H9 (cell line): ENCODE data around the gene PIK3C2B. TPM values are rescaled to one million over a fixed set of nuclear protein-coding genes. Genes with fewer than 3 reads are reported as not detected.

Source experiments
- DNase-seq: peaks from one replicate; pipeline ENCODE4 v3.0.0-alpha.2; 2017
- H2AFZ ChIP-seq: one replicate; pipeline ENCODE4 v1.6.1; 2013; ENCODE audit warnings: mild to moderate bottlenecking, low read length, control low read depth, moderate library complexity
- H2AK5ac ChIP-seq: 2 replicates; pipeline ENCODE4 v1.6.1; 2013; ENCODE audit warnings: low read length, control low read depth, mixed read lengths; ENCODE audit not compliant: insufficient read length
- H2BK120ac ChIP-seq: one replicate; pipeline ENCODE4 v1.6.1; 2013; ENCODE audit warnings: low read depth, mild to moderate bottlenecking, low read length, control low read depth, inconsistent platforms; ENCODE audit not compliant: poor library complexity, severe bottlenecking
- H2BK12ac ChIP-seq: 2 replicates; pipeline ENCODE4 v1.6.1; 2013; ENCODE audit warnings: low read length, control low read depth, mixed read lengths, low read depth; ENCODE audit not compliant: insufficient read length
- H2BK15ac ChIP-seq: 2 replicates; pipeline ENCODE4 v1.6.1; 2013; ENCODE audit warnings: low read depth, low read length, control low read depth
- H2BK20ac ChIP-seq: one replicate; pipeline ENCODE4 v1.6.1; 2013; ENCODE audit warnings: low read depth, mild to moderate bottlenecking, low read length, control low read depth, inconsistent platforms; ENCODE audit not compliant: poor library complexity, severe bottlenecking
- H2BK5ac ChIP-seq: 2 replicates; pipeline ENCODE4 v1.6.1; 2013; ENCODE audit warnings: low read length, control low read depth, mixed read lengths; ENCODE audit not compliant: insufficient read length
- H3K14ac ChIP-seq: 2 replicates; pipeline ENCODE4 v1.6.1; 2013; ENCODE audit warnings: low read length, control low read depth; ENCODE audit not compliant: insufficient read depth
- H3K18ac ChIP-seq: 2 replicates; pipeline ENCODE4 v1.6.1; 2013; ENCODE audit warnings: low read depth, mild to moderate bottlenecking, mixed read lengths, low read length, control low read depth; ENCODE audit not compliant: insufficient read length
- H3K23ac ChIP-seq: 2 replicates; pipeline ENCODE4 v1.6.1; 2013; ENCODE audit warnings: low read length, control low read depth, mixed read lengths, low read depth; ENCODE audit not compliant: insufficient read length
- H3K23me2 ChIP-seq: 2 replicates; pipeline ENCODE4 v1.6.1; 2013; ENCODE audit warnings: low read depth, mild to moderate bottlenecking, mixed read lengths, low read length, control low read depth; ENCODE audit not compliant: insufficient read length, poor library complexity, severe bottlenecking
- H3K27ac ChIP-seq: 2 replicates; pipeline ENCODE4 v1.5.1; 2013; ENCODE audit warnings: low read length, control low read depth, mixed read lengths, low read depth; ENCODE audit not compliant: insufficient read length
- H3K27me3 ChIP-seq: 2 replicates; pipeline ENCODE4 v1.6.1; 2013; ENCODE audit warnings: low read length, control low read depth, inconsistent platforms; ENCODE audit not compliant: insufficient read depth
- H3K4ac ChIP-seq: 2 replicates; pipeline ENCODE4 v1.6.1; 2013; ENCODE audit warnings: low read depth, mild to moderate bottlenecking, control low read depth, inconsistent platforms, low read length, moderate library complexity
- H3K4me1 ChIP-seq: 2 replicates; pipeline ENCODE4 v1.6.1; 2013; ENCODE audit warnings: low read length, control low read depth, inconsistent platforms; ENCODE audit not compliant: insufficient read depth
- H3K4me2 ChIP-seq: 2 replicates; pipeline ENCODE4 v1.6.1; 2013; ENCODE audit warnings: low read length, control low read depth, mixed read lengths; ENCODE audit not compliant: insufficient read length, insufficient read depth
- H3K56ac ChIP-seq: 2 replicates; pipeline ENCODE4 v1.6.1; 2013; ENCODE audit warnings: low read depth, mild to moderate bottlenecking, mixed read lengths, low read length, control low read depth; ENCODE audit not compliant: insufficient read length
- H3K79me1 ChIP-seq: 2 replicates; pipeline ENCODE4 v1.6.1; 2013; ENCODE audit warnings: low read depth, mild to moderate bottlenecking, moderate library complexity, low read length, control low read depth, inconsistent platforms; ENCODE audit not compliant: insufficient read depth, poor library complexity, severe bottlenecking
- H3K79me2 ChIP-seq: 2 replicates; pipeline ENCODE4 v1.6.1; 2013; ENCODE audit warnings: low read length, control low read depth, inconsistent platforms; ENCODE audit not compliant: insufficient read depth
- H3K9ac ChIP-seq: 2 replicates; pipeline ENCODE4 v1.6.1; 2013; ENCODE audit warnings: low read length, control low read depth, mixed read lengths; ENCODE audit not compliant: insufficient read length; ENCODE audit errors: extremely low read depth
- H3K9me3 ChIP-seq: one replicate; pipeline ENCODE4 v1.6.1; 2013; ENCODE audit warnings: low read depth, low read length, inconsistent platforms; ENCODE audit not compliant: control insufficient read depth
- H3T11ph ChIP-seq: one replicate; pipeline ENCODE4 v1.6.1; 2013; ENCODE audit warnings: mild to moderate bottlenecking, low read length, control low read depth, inconsistent platforms
- H4K20me1 ChIP-seq: one replicate; pipeline ENCODE4 v1.6.1; 2013; ENCODE audit not compliant: control insufficient read depth, insufficient read length, insufficient read depth
- H4K5ac ChIP-seq: 2 replicates; pipeline ENCODE4 v1.6.1; 2013; ENCODE audit warnings: low read depth, mild to moderate bottlenecking, mixed read lengths, low read length, control low read depth; ENCODE audit not compliant: insufficient read length
- H4K8ac ChIP-seq: replicated peaks from 2 replicates; pipeline ENCODE4 v1.6.1; 2013; ENCODE audit warnings: low read length, control low read depth, mixed read lengths, low read depth; ENCODE audit not compliant: insufficient read length
- H4K91ac ChIP-seq: 2 replicates; pipeline ENCODE4 v1.6.1; 2013; ENCODE audit warnings: low read depth, mild to moderate bottlenecking, moderate library complexity, mixed read lengths, low read length, control low read depth; ENCODE audit not compliant: insufficient read length
- H3K27ac Mint-ChIP-seq, 3 experiments: 2 replicates in 2 of 3; 3 replicates in 1 of 3; pipeline ENCODE4 v1.8.0; 2020 to 2021; ENCODE audit warnings: mixed read lengths in 3 of 3, mild to moderate bottlenecking in 1 of 3, moderate library complexity in 1 of 3
- H3K27me3 Mint-ChIP-seq: 2 replicates; pipeline ENCODE4 v1.8.0; 2021; ENCODE audit warnings: low read depth, mild to moderate bottlenecking, moderate library complexity, mixed read lengths
- H3K36me3 Mint-ChIP-seq, 3 experiments: 2 replicates in 2 of 3; 3 replicates in 1 of 3; pipeline ENCODE4 v1.8.0; 2020 to 2021; ENCODE audit warnings: low read depth in 3 of 3, mixed read lengths in 3 of 3; ENCODE audit not compliant: insufficient read depth in 1 of 3
- H3K4me1 Mint-ChIP-seq, 2 experiments: 2 replicates each; pipeline ENCODE4 v1.8.0; 2020; ENCODE audit warnings: mixed read lengths in 2 of 2
- H3K4me3 Mint-ChIP-seq, 2 experiments: 2 replicates in 1 of 2; 3 replicates in 1 of 2; pipeline ENCODE4 v1.8.0; 2020 to 2021; ENCODE audit warnings: mild to moderate bottlenecking in 2 of 2, mixed read lengths in 2 of 2, moderate library complexity in 1 of 2
- H3K9me3 Mint-ChIP-seq, 2 experiments: 2 replicates in 1 of 2; 3 replicates in 1 of 2; pipeline ENCODE4 v1.8.0; 2020; ENCODE audit warnings: mild to moderate bottlenecking in 2 of 2, mixed read lengths in 2 of 2, moderate library complexity in 1 of 2
- WGBS: extraction: QIAGEN DNeasy Blood & Tissue Kit; methylation state at CpG from one replicate; pipeline ENCODE4 v1.1.7; 2013; ENCODE audit warnings: missing lambda C conversion rate, low lambda C conversion rate, mixed read lengths; ENCODE audit not compliant: insufficient read length; ENCODE audit errors: extremely low coverage; 5-methylcytosine and 5-hydroxymethylcytosine counted together
- total RNA-seq: library from RNA; stranded (reverse); gene quantifications from 2 replicates; pipeline ENCODE4 v1.2.1, GENCODE V29; 2021
- TF ChIP-seq, protein P1 (sequence below): fragments of 200-600 bp; sonication (generic); conservative IDR thresholded peaks from 3 replicates; pipeline ENCODE4 v1.8.0; 2021; ENCODE audit warnings: antibody characterized with exemption, mild to moderate bottlenecking

PIK3C2B gene
- total RNA-seq, 1 experiment from 2014 or later = 13.1 TPM

DNA sequence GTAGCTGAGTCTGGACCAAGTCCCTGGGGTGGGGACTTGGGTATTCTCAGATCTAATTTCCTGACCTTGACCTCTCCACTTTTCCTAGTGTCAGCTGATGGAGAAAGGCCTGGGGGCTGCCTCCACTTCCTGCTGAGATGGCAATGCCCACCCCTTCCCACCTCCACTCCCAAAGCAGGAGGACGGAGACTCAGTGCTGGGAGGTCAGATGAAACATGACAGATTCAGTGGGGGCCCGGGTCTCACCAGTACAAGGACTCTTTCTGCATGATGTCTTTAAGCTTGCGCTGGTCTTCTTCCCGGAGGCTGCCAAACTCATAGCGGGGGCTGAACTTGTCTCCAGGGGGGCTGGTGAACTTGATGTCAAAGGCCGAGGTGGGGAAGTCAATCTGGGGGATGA lies 47.4 kb downstream of the PIK3C2B start:
- Histone ChIP-seq H3K56ac (no peak overlapping the region), H4K5ac (no peak overlapping the region), H2AK5ac (no peak overlapping the region), H4K91ac (no peak overlapping the region), H3K23ac (no peak overlapping the region), H3K79me1 (no peaks in the 10 kb centered on the region), H2AFZ (no peak overlapping the region), H3K4me2 (no peak overlapping the region), H3K79me2 (no peaks in the 10 kb centered on the region), H2BK12ac (no peak overlapping the region), H3K27me3 (no peaks in the 10 kb centered on the region), H2BK5ac (no peak overlapping the region), H3T11ph (no peak overlapping the region), H3K4ac (no peak overlapping the region), H2BK20ac (no peak overlapping the region), H4K8ac (no peak overlapping the region), H4K20me1 (no peaks in the 10 kb centered on the region), H3K9ac (no peak overlapping the region), H3K18ac (no peak overlapping the region), H3K14ac (no peak overlapping the region), H3K4me1 (no peaks in the 10 kb centered on the region; the same call in 1 of the 2 replicates), H2BK120ac (no peak overlapping the region), H3K23me2 (no peaks in the 10 kb centered on the region), H2BK15ac (no peak overlapping the region), H3K9me3 (no peaks in the 10 kb centered on the region), H3K27ac (no peak overlapping the region)
- no peak for DNase-seq
- Mint-ChIP-seq H3K4me3 (no peak overlapping the region), H3K36me3 (peaks cover 13 to 34% (median 23%) of the 10 kb centered on the region in 3 experiments; a peak in 6 of 7 replicates), H3K27ac (peak overlapping the region in 1 of 3 experiments; percentile 47; a peak in 1 of 7 replicates), H3K9me3 (no peaks in the 10 kb centered on the region), H3K4me1 (peaks cover 16 to 25% of the 10 kb centered on the region in 2 experiments), H3K27me3 (no peaks in the 10 kb centered on the region)
- TF ChIP-seq, protein P1, sequence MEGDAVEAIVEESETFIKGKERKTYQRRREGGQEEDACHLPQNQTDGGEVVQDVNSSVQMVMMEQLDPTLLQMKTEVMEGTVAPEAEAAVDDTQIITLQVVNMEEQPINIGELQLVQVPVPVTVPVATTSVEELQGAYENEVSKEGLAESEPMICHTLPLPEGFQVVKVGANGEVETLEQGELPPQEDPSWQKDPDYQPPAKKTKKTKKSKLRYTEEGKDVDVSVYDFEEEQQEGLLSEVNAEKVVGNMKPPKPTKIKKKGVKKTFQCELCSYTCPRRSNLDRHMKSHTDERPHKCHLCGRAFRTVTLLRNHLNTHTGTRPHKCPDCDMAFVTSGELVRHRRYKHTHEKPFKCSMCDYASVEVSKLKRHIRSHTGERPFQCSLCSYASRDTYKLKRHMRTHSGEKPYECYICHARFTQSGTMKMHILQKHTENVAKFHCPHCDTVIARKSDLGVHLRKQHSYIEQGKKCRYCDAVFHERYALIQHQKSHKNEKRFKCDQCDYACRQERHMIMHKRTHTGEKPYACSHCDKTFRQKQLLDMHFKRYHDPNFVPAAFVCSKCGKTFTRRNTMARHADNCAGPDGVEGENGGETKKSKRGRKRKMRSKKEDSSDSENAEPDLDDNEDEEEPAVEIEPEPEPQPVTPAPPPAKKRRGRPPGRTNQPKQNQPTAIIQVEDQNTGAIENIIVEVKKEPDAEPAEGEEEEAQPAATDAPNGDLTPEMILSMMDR = no peak
- no CpG with 5 or more reads among the region's 6 CpGs for WGBS
